ENCODE measurements around the gene STK11. TPM values are rescaled to one million over a fixed set of nuclear protein-coding genes. Genes with fewer than 3 reads are reported as not detected.

STK11 gene
- total and polyA plus RNA-seq, 5 donors from 2014 or later, result 11.9 to 71.4 (median 22.0) TPM

DNA sequence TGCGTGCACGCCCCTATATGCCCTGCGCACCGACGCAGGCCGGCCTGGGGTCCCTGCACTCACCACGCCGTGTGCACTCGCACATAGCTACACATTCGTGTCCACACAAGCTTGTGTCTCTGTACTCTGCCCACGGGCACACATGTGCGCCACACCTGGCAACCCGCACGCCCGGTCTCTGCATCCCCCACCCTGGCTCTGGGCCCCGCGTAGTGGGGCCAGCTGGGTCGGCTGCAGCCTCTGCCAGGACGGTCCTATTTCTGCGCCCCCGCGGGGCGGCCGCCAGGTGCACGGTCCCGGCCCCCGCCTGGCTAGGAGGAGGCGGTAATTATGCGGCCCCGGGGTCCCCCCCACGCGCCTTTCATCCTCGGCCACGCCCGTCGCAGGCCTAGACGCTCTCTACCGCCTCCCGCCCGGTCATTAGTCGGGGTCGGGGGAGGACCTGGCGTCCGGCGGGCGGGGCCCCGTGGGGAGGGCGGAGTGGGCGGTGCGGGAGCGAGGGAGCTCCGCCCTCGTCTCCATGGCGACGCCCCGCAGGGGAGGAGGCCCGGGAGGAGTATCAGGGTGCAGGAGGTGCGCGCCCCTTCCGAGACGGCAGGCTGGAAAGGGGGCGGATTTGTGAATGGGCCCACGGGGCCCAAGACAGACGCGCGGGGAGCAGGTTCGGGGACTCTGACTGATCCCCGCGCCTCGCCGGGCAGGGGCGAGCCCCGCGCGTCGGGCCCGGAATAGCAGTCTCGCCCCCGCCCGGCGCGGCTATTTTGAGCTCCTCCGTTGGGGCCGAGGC is 60.7 kb downstream of the STK11 start:
- peaks cover 0 to 69% (median 23%) of the 10 kb centered on the region in 4 donors for H3K4me1 Mint-ChIP-seq
- ATAC-seq (ENCODE audit: low read depth in 2 of 2) (peak; percentile 35 to 38), DNase-seq (peak; percentile 83 to 90 (median 84))
- Histone ChIP-seq H3K27me3 (ENCODE audit: control insufficient read depth, insufficient read depth, low read length) (no peaks in the 10 kb centered on the region), H3K4me3 (ENCODE audit: low read depth, low read length) (no peak overlapping the region), H3K4me1 (ENCODE audit: control insufficient read depth, insufficient read depth, low read length, poor library complexity, severe bottlenecking) (peaks cover 65% of the 10 kb centered on the region), H3K27ac (ENCODE audit: insufficient read depth, low read length, poor library complexity, severe bottlenecking) (peak overlapping the region; percentile 73), H3K36me3 (ENCODE audit: control insufficient read depth, insufficient read depth, low read length) (peaks cover 7% of the 10 kb centered on the region), H3K9me3 (ENCODE audit: control insufficient read depth in 2 of 2, low read length in 2 of 2) (no peaks in the 10 kb centered on the region)
- peaks cover 5% of the 10 kb centered on the region for H3K27me3 Mint-ChIP-seq
- H3K36me3 Mint-ChIP-seq, result peaks cover 12% of the 10 kb centered on the region
- H3K27ac Mint-ChIP-seq, result peak overlapping the region in 1 of 3 donors; percentile 20
- H3K9me3 Mint-ChIP-seq, result peaks cover 0 to 2% (median 0%) of the 10 kb centered on the region in 7 donors
- H3K4me3 Mint-ChIP-seq, result peak overlapping the region; percentile 52 to 77 (median 69)

GRCh38 chr19:1266916-1267476 is 61.4 kb downstream of the STK11 start:
- Mint-ChIP-seq H3K4me3 (peak overlapping the region; percentile 47 to 81 (median 76)), H3K9me3 (peaks cover 0 to 2% (median 0%) of the 10 kb centered on the region in 7 donors), H3K27me3 (peaks cover 5% of the 10 kb centered on the region), H3K36me3 (peaks cover 19% of the 10 kb centered on the region), H3K27ac (peak overlapping the region in 1 of 3 donors; percentile 65), H3K4me1 (peaks cover 0 to 69% (median 21%) of the 10 kb centered on the region in 4 donors)
- DNase-seq (peak; percentile 62 to 74 (median 62)), ATAC-seq (ENCODE audit: low read depth in 2 of 2) (peak in 1 of 2 donors; percentile 5)
- Histone ChIP-seq H3K27ac (ENCODE audit: insufficient read depth, low read length, poor library complexity, severe bottlenecking) (peak overlapping the region; percentile 73), H3K9me3 (ENCODE audit: control insufficient read depth in 2 of 2, low read length in 2 of 2) (no peaks in the 10 kb centered on the region), H3K36me3 (ENCODE audit: control insufficient read depth, insufficient read depth, low read length) (peaks cover 14% of the 10 kb centered on the region), H3K4me3 (ENCODE audit: low read depth, low read length) (peak overlapping the region; percentile 13), H3K27me3 (ENCODE audit: control insufficient read depth, insufficient read depth, low read length) (no peaks in the 10 kb centered on the region), H3K4me1 (ENCODE audit: control insufficient read depth, insufficient read depth, low read length, poor library complexity, severe bottlenecking) (peaks cover 65% of the 10 kb centered on the region)

GRCh38 chr19:1267477-1268225 is 62.1 kb downstream of the STK11 start:
- Histone ChIP-seq H3K4me3 (ENCODE audit: low read depth, low read length) (peak overlapping the region; percentile 13), H3K27ac (ENCODE audit: insufficient read depth, low read length, poor library complexity, severe bottlenecking) (no peak overlapping the region), H3K9me3 (ENCODE audit: control insufficient read depth in 2 of 2, low read length in 2 of 2) (no peaks in the 10 kb centered on the region), H3K27me3 (ENCODE audit: control insufficient read depth, insufficient read depth, low read length) (no peaks in the 10 kb centered on the region), H3K4me1 (ENCODE audit: control insufficient read depth, insufficient read depth, low read length, poor library complexity, severe bottlenecking) (peaks cover 65% of the 10 kb centered on the region), H3K36me3 (ENCODE audit: control insufficient read depth, insufficient read depth, low read length) (peaks cover 21% of the 10 kb centered on the region)
- H3K27me3 Mint-ChIP-seq, result peaks cover 5% of the 10 kb centered on the region
- H3K4me1 Mint-ChIP-seq, result peaks cover 0 to 69% (median 26%) of the 10 kb centered on the region in 4 donors
- peaks cover 24% of the 10 kb centered on the region for H3K36me3 Mint-ChIP-seq
- peak overlapping the region; percentile 47 to 82 (median 80) for H3K4me3 Mint-ChIP-seq
- H3K9me3 Mint-ChIP-seq, result peaks cover 0 to 2% (median 0%) of the 10 kb centered on the region in 7 donors
- no peak for ATAC-seq (ENCODE audit: low read depth in 2 of 2)
- H3K27ac Mint-ChIP-seq, result peak overlapping the region in 2 of 3 donors; percentile 20 to 65
- DNase-seq, result no peak

GRCh38 chr19:1268226-1269064 is 62.9 kb downstream of the STK11 start:
- Mint-ChIP-seq H3K9me3 (peaks cover 0 to 2% (median 0%) of the 10 kb centered on the region in 7 donors), H3K27ac (peak overlapping the region in 2 of 3 donors; percentile 88 to 90), H3K4me1 (peaks cover 0 to 68% (median 29%) of the 10 kb centered on the region in 4 donors), H3K4me3 (peak overlapping the region; percentile 82 to 92 (median 85)), H3K27me3 (peaks cover 5% of the 10 kb centered on the region), H3K36me3 (peaks cover 30% of the 10 kb centered on the region)
- Histone ChIP-seq H3K4me1 (ENCODE audit: control insufficient read depth, insufficient read depth, low read length, poor library complexity, severe bottlenecking) (peaks cover 72% of the 10 kb centered on the region), H3K9me3 (ENCODE audit: control insufficient read depth in 2 of 2, low read length in 2 of 2) (no peaks in the 10 kb centered on the region), H3K4me3 (ENCODE audit: low read depth, low read length) (no peak overlapping the region), H3K27me3 (ENCODE audit: control insufficient read depth, insufficient read depth, low read length) (no peaks in the 10 kb centered on the region), H3K27ac (ENCODE audit: insufficient read depth, low read length, poor library complexity, severe bottlenecking) (peak overlapping the region; percentile 85), H3K36me3 (ENCODE audit: control insufficient read depth, insufficient read depth, low read length) (peaks cover 29% of the 10 kb centered on the region)
- no peak for DNase-seq
- ATAC-seq (ENCODE audit: low read depth in 2 of 2), result no peak

- peak; percentile 99 for DNase-seq
Observed at GRCh38 chr19:1269065-1269477, 63.5 kb downstream of the STK11 start, which contains the start of gene CIRBP. TSS of gene CIRBP (plus strand) at chr19:1269332. CDS start at chr19:1270934, 1,602 bp downstream.

GRCh38 chr19:1269478-1270212 is 64.1 kb downstream of the STK11 start:
- H3K4me1 Mint-ChIP-seq, result peaks cover 0 to 75% (median 35%) of the 10 kb centered on the region in 4 donors
- peaks cover 37% of the 10 kb centered on the region for H3K36me3 Mint-ChIP-seq
- peaks cover 5% of the 10 kb centered on the region for H3K27me3 Mint-ChIP-seq
- peaks cover 0 to 2% (median 0%) of the 10 kb centered on the region in 7 donors for H3K9me3 Mint-ChIP-seq
- H3K9me3 ChIP-seq (ENCODE audit: control insufficient read depth in 2 of 2, low read length in 2 of 2), result no peaks in the 10 kb centered on the region
- H3K4me3 ChIP-seq (ENCODE audit: low read depth, low read length), result peak overlapping the region; percentile 91
- H3K4me1 ChIP-seq (ENCODE audit: control insufficient read depth, insufficient read depth, low read length, poor library complexity, severe bottlenecking), result peaks cover 84% of the 10 kb centered on the region
- H3K36me3 ChIP-seq (ENCODE audit: control insufficient read depth, insufficient read depth, low read length), result peaks cover 41% of the 10 kb centered on the region
- ATAC-seq (ENCODE audit: low read depth in 2 of 2), result peak; percentile 36 to 38
- peak overlapping the region; percentile 92 to 96 (median 95) for H3K27ac Mint-ChIP-seq
- H3K27ac ChIP-seq (ENCODE audit: insufficient read depth, low read length, poor library complexity, severe bottlenecking), result peak overlapping the region; percentile 85
- peak; percentile 82 to 87 (median 84) for DNase-seq
- H3K27me3 ChIP-seq (ENCODE audit: control insufficient read depth, insufficient read depth, low read length), result no peaks in the 10 kb centered on the region
- H3K4me3 Mint-ChIP-seq, result peak overlapping the region; percentile 89 to 96 (median 92)

More at GRCh38 chr19:1269065-1269477, 63.5 kb downstream of the STK11 start, which contains the start of gene CIRBP:
- peak; percentile 79 to 81 for ATAC-seq (ENCODE audit: low read depth in 2 of 2)
- peaks cover 0 to 2% (median 0%) of the 10 kb centered on the region in 7 donors for H3K9me3 Mint-ChIP-seq
- Histone ChIP-seq H3K9me3 (ENCODE audit: control insufficient read depth in 2 of 2, low read length in 2 of 2) (no peaks in the 10 kb centered on the region), H3K27me3 (ENCODE audit: control insufficient read depth, insufficient read depth, low read length) (no peaks in the 10 kb centered on the region), H3K27ac (ENCODE audit: insufficient read depth, low read length, poor library complexity, severe bottlenecking) (peak within 1 kb of the TSS; percentile 85), H3K4me1 (ENCODE audit: control insufficient read depth, insufficient read depth, low read length, poor library complexity, severe bottlenecking) (peaks cover 78% of the 10 kb centered on the region), H3K4me3 (ENCODE audit: low read depth, low read length) (peak within 1 kb of the TSS; percentile 91), H3K36me3 (ENCODE audit: control insufficient read depth, insufficient read depth, low read length) (peaks cover 35% of the 10 kb centered on the region)
- H3K27me3 Mint-ChIP-seq, result peaks cover 5% of the 10 kb centered on the region
- H3K27ac Mint-ChIP-seq, result peak within 1 kb of the TSS; percentile 92 to 96 (median 95)
- H3K4me3 Mint-ChIP-seq, result peak within 1 kb of the TSS; percentile 89 to 96 (median 92)
- peaks cover 36% of the 10 kb centered on the region for H3K36me3 Mint-ChIP-seq
- peaks cover 0 to 74% (median 34%) of the 10 kb centered on the region in 4 donors for H3K4me1 Mint-ChIP-seq

Data from CD4-positive, CD25-positive, alpha-beta regulatory T cell (primary cell).